Measurements from ENCODE around the gene SOX6.

Gene SOX6

DNA sequence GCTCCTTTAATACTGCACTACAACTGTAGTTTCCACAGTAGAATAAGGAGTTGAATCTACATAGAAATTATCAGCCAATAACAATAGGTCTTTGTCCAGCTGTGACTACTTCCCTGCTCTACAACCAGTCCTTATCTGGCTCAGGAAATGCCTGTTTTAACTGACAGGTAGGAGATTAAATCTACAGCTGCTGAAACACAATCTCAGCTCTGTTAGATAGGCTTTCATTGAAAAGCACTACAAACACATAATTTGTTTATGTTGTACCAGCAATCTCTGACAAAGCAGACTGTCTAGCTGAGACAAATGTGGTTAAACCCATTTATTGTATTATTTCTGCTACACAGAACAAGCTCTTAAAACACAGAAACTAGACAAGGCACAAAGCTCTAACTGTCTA lies 230.0 kb downstream of the SOX6 start:
- H3K36me3 Mint-ChIP-seq (ENCODE audit: low read depth) = no peaks in the 10 kb centered on the region
- no peaks in the 10 kb centered on the region for H3K4me1 Mint-ChIP-seq
- no peaks in the 10 kb centered on the region for H3K9me3 Mint-ChIP-seq
- no peak overlapping the region for H3K4me3 Mint-ChIP-seq
- H3K27ac Mint-ChIP-seq = no peak overlapping the region
- H3K27me3 Mint-ChIP-seq = no peaks in the 10 kb centered on the region
- DNase-seq (no peak), ATAC-seq (no peak)

- H3K27me3 Mint-ChIP-seq = no peaks in the 10 kb centered on the region
- H3K4me1 Mint-ChIP-seq = no peaks in the 10 kb centered on the region
- no peak overlapping the region for H3K4me3 Mint-ChIP-seq
- ATAC-seq (no peak), DNase-seq (no peak)
- H3K9me3 Mint-ChIP-seq = no peaks in the 10 kb centered on the region
- H3K27ac Mint-ChIP-seq = no peak overlapping the region
- no peaks in the 10 kb centered on the region for H3K36me3 Mint-ChIP-seq (ENCODE audit: low read depth)
Measured at GRCh38 chr11:16125796-16126195, 230.6 kb downstream of the SOX6 start.

GRCh38 chr11:16124390-16124789 lies 232.0 kb downstream of the SOX6 start:
- Mint-ChIP-seq H3K9me3 (no peaks in the 10 kb centered on the region), H3K27ac (no peak overlapping the region), H3K4me3 (no peak overlapping the region), H3K27me3 (no peaks in the 10 kb centered on the region), H3K36me3 (ENCODE audit: low read depth) (no peaks in the 10 kb centered on the region), H3K4me1 (no peaks in the 10 kb centered on the region)
- ATAC-seq = no peak
- no peak for DNase-seq

GRCh38 chr11:16121853-16122252 lies 234.5 kb downstream of the SOX6 start:
- Mint-ChIP-seq H3K36me3 (ENCODE audit: low read depth) (no peaks in the 10 kb centered on the region), H3K27me3 (no peaks in the 10 kb centered on the region), H3K4me3 (no peak overlapping the region), H3K9me3 (no peaks in the 10 kb centered on the region), H3K27ac (no peak overlapping the region), H3K4me1 (no peaks in the 10 kb centered on the region)
- ATAC-seq (no peak), DNase-seq (no peak)

DNA sequence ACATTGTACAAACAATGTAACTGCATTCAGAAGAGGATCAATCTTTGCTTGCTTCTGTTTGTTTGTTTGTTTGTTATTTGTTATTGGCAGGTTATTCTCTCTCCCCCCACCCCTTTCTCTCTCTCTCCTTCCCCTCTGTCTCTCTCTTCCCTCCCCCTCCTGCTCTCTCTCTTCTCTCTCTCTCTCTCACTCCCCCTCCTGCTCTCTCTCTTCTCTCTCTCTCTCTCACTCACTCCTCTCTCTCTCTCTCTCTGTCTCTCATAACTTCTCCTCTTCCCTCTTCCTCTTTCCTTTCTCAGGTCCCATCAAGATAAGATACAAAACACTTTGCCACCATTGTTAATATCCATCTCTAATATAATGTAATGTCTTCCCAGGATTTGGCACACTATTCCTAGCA lies 236.3 kb downstream of the SOX6 start:
- Mint-ChIP-seq H3K27ac (no peak overlapping the region), H3K4me3 (no peak overlapping the region), H3K9me3 (no peaks in the 10 kb centered on the region), H3K4me1 (no peaks in the 10 kb centered on the region), H3K27me3 (no peaks in the 10 kb centered on the region), H3K36me3 (ENCODE audit: low read depth) (no peaks in the 10 kb centered on the region)
- no peak for DNase-seq
- no peak for ATAC-seq

DNA sequence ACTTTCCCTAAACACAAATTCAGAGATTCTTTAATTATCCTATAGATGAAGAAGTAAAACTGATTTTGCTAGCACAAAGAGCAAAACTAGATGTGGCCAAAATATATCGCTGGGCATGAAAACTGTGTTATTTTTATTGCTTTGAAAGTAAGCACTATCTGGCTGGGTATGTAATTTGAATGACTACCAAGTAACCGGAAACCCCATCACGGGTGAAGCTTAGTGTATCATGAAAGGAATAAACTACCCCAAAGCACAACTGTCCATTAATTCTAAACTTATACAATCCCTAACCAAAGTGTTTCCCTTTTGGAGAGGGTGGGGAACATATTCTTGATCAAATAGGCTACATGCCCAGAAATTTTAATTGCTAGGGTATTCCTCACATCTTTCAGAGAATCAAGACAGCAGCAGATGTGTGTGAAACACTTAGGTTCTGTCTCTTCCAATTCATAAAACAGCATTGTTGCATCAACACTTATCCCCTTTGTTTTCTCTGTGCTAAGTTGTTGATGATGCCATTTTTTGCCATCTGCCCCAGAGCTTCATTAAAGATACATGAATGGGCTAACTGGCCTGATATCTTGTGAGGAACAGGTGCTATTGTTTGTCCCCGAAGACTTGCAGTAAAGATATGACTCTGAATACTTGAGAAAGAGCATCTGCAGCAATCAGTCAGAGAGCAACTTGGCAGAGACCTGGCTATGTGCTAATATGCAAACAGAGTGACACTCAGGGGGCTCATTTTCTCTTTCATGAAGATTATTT lies 238.2 kb downstream of the SOX6 start:
- no peaks in the 10 kb centered on the region for H3K9me3 Mint-ChIP-seq
- no peaks in the 10 kb centered on the region for H3K4me1 Mint-ChIP-seq
- no peaks in the 10 kb centered on the region for H3K36me3 Mint-ChIP-seq (ENCODE audit: low read depth)
- no peaks in the 10 kb centered on the region for H3K27me3 Mint-ChIP-seq
- no peak overlapping the region for H3K27ac Mint-ChIP-seq
- DNase-seq = no peak
- no peak overlapping the region for H3K4me3 Mint-ChIP-seq
- no peak for ATAC-seq

GRCh38 chr11:16114978-16115871 lies 241.1 kb downstream of the SOX6 start:
- no peaks in the 10 kb centered on the region for H3K27me3 Mint-ChIP-seq
- no peaks in the 10 kb centered on the region for H3K36me3 Mint-ChIP-seq (ENCODE audit: low read depth)
- no peak for ATAC-seq
- H3K4me3 Mint-ChIP-seq = no peak overlapping the region
- DNase-seq = no peak
- no peaks in the 10 kb centered on the region for H3K4me1 Mint-ChIP-seq
- no peaks in the 10 kb centered on the region for H3K9me3 Mint-ChIP-seq
- H3K27ac Mint-ChIP-seq = no peak overlapping the region

GRCh38 chr11:16114431-16114830 lies 241.9 kb downstream of the SOX6 start:
- no peak for DNase-seq
- Mint-ChIP-seq H3K9me3 (no peaks in the 10 kb centered on the region), H3K4me3 (no peak overlapping the region), H3K27me3 (no peaks in the 10 kb centered on the region), H3K4me1 (no peaks in the 10 kb centered on the region), H3K36me3 (ENCODE audit: low read depth) (no peaks in the 10 kb centered on the region), H3K27ac (no peak overlapping the region)
- no peak for ATAC-seq

DNA sequence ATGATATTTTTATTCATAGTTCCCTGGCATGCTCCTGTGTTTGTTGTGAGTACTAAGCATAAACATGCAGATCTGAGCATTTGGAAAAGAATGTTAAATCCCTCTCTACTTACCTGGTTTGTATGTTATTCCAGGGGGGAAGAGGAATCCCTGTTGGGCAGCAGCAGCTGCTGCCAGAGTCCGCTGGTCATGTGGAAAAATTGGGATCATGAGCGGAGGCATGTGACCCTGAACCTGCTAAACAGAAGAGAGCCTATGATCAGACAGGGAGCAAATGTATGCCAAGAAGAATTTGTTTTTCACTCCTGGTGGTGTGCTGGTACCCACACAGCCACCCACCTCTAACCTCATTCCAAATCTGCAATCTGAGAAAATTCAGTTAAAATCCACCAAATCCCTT lies 244.7 kb downstream of the SOX6 start:
- no peak for ATAC-seq
- H3K9me3 Mint-ChIP-seq = peaks cover 3% of the 10 kb centered on the region
- no peak overlapping the region for H3K27ac Mint-ChIP-seq
- H3K4me1 Mint-ChIP-seq = no peaks in the 10 kb centered on the region
- H3K27me3 Mint-ChIP-seq = no peaks in the 10 kb centered on the region
- DNase-seq = no peak
- H3K36me3 Mint-ChIP-seq (ENCODE audit: low read depth) = no peaks in the 10 kb centered on the region
- H3K4me3 Mint-ChIP-seq = no peak overlapping the region

DNA sequence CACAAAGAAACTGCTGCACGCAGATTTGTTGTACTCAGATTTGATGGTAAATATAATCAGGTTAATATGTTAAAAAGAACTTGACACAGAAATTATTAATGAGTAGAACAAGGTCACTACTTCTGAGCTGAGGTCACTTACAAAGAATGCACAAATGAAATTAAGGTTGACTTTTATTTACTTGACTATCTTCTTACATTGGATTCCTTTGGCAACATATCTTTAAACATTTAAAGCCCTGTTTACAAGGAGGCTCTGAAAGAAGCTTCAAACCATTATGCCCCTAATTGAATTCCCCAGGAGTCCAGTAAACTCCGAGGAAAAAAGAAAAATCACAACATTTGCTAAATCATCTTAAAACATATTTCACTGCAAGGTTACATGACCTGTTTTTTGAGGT lies 245.5 kb downstream of the SOX6 start:
- no peak overlapping the region for H3K4me3 Mint-ChIP-seq
- no peaks in the 10 kb centered on the region for H3K36me3 Mint-ChIP-seq (ENCODE audit: low read depth)
- ATAC-seq (no peak), DNase-seq (no peak)
- H3K27ac Mint-ChIP-seq = no peak overlapping the region
- H3K4me1 Mint-ChIP-seq = no peaks in the 10 kb centered on the region
- H3K9me3 Mint-ChIP-seq = peaks cover 4% of the 10 kb centered on the region
- H3K27me3 Mint-ChIP-seq = no peaks in the 10 kb centered on the region

DNA sequence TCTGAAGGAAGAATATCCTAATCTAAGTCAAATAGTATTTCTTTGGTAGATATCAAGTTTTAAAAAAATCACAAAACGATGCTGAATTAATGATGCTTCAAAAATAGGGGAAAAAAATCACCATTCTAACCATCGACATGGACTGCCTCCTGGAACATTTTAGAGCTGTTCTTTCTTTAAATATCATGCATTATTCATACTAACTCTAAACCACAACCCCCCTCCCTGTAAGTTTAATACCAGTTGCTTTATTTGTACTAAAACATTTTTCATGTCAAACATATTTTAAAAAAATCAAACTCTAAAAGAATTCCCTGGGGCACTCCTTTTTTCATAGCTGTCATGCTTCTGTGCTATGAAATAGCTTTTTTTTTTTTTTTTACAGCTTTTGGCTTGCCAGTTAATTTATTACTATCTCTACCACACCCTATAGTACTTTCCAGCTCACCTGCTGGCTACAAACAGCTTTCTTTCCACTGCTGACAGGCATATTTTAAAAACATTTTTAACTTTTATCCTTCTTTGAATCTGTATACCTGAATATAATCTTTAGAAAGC lies 256.9 kb downstream of the SOX6 start:
- H3K4me3 Mint-ChIP-seq = no peak overlapping the region
- H3K4me1 Mint-ChIP-seq = no peaks in the 10 kb centered on the region
- no peak for DNase-seq
- H3K36me3 Mint-ChIP-seq (ENCODE audit: low read depth) = no peaks in the 10 kb centered on the region
- no peak overlapping the region for H3K27ac Mint-ChIP-seq
- no peak for ATAC-seq
- H3K9me3 Mint-ChIP-seq = no peaks in the 10 kb centered on the region
- H3K27me3 Mint-ChIP-seq = no peaks in the 10 kb centered on the region

DNA sequence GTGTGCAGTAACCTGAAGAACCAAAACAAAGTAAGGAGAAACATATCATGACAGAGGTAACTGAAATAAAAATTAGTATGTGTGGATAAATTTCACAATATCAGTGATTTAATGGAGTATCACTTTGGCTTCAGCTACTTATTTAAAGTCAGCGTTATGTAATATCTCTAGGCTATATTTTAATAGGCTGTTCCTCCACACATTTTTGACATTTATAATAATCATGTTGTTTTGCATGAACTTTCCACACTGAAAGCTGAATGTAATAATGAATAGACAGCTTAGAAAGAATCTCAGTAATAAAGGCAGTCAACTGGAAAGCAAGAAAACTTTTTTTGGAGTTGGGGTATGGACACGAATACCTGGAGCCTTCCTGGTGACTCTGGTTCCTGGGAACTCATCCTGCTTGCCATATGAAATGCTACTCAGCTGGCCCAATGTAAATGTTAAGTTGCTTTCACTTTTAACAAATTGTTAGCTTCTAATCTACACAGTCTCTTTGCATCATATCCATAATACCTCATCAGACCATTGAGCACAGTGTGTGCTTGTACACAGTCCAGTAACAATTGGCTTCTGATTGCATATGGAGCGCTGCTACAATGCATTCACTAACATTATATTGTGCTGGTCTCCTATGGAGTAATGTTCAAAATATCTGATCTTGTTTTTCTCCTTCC lies 257.7 kb downstream of the SOX6 start:
- Mint-ChIP-seq H3K27me3 (no peaks in the 10 kb centered on the region), H3K36me3 (ENCODE audit: low read depth) (no peaks in the 10 kb centered on the region), H3K9me3 (no peaks in the 10 kb centered on the region), H3K4me1 (no peaks in the 10 kb centered on the region), H3K4me3 (no peak overlapping the region), H3K27ac (no peak overlapping the region)
- DNase-seq (no peak), ATAC-seq (no peak)

GRCh38 chr11:16097543-16097942 lies 258.8 kb downstream of the SOX6 start:
- no peaks in the 10 kb centered on the region for H3K4me1 Mint-ChIP-seq
- H3K27ac Mint-ChIP-seq = no peak overlapping the region
- no peaks in the 10 kb centered on the region for H3K27me3 Mint-ChIP-seq
- no peak overlapping the region for H3K4me3 Mint-ChIP-seq
- no peak for DNase-seq
- no peak for ATAC-seq
- no peaks in the 10 kb centered on the region for H3K9me3 Mint-ChIP-seq
- no peaks in the 10 kb centered on the region for H3K36me3 Mint-ChIP-seq (ENCODE audit: low read depth)

DNA sequence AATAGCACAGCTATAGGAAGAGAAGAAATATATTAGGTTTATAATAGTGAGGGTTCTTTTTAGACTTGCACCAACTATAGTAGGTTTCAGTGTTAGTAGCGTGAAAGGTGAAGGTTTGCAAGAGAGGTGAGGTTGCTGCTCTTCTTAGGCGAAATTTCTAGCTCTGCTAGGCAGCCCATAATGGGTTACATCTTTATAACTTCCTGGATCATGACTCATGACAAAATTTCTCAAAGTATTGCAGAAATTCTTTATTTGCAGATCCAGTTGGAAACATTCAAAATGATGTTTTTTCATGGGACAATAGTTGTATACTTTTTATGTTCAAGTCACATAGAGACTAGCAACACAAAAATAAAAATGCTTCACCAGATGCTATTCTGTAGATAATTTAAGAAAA lies 260.0 kb downstream of the SOX6 start:
- no peak for ATAC-seq
- no peak for DNase-seq
- H3K36me3 Mint-ChIP-seq (ENCODE audit: low read depth) = no peaks in the 10 kb centered on the region
- H3K4me1 Mint-ChIP-seq = no peaks in the 10 kb centered on the region
- no peak overlapping the region for H3K4me3 Mint-ChIP-seq
- H3K9me3 Mint-ChIP-seq = no peaks in the 10 kb centered on the region
- no peak overlapping the region for H3K27ac Mint-ChIP-seq
- no peaks in the 10 kb centered on the region for H3K27me3 Mint-ChIP-seq

- no peaks in the 10 kb centered on the region for H3K4me1 Mint-ChIP-seq
- no peak for DNase-seq
- no peaks in the 10 kb centered on the region for H3K27me3 Mint-ChIP-seq
- H3K4me3 Mint-ChIP-seq = no peak overlapping the region
- no peaks in the 10 kb centered on the region for H3K9me3 Mint-ChIP-seq
- no peaks in the 10 kb centered on the region for H3K36me3 Mint-ChIP-seq (ENCODE audit: low read depth)
- no peak for ATAC-seq
- H3K27ac Mint-ChIP-seq = no peak overlapping the region
Measured at GRCh38 chr11:16095756-16096155, 260.6 kb downstream of the SOX6 start.

Measured in activated naive CD8-positive, alpha-beta T cell treated with anti-CD3 and anti-CD28 coated beads, Interleukin-2, amount 50 U/mL, for 24 hours (primary cell).